ELR (cell line): ENCODE results near the gene ATP8A1.

Source experiments
- DNase-seq: peaks from one replicate; pipeline ENCODE4 v3.0.0-alpha.2; 2015; ENCODE audit warnings: low read depth

Gene ATP8A1

GRCh38 chr4:42364266-42365053 is 292.4 kb downstream of the ATP8A1 start:
- DNase-seq: no peak

GRCh38 chr4:42363614-42364013 is 293.3 kb downstream of the ATP8A1 start:
- no peak for DNase-seq

- DNase-seq: no peak
These were observed 294.3 kb downstream of the ATP8A1 start for GRCh38 chr4:42362591-42362990.

GRCh38 chr4:42361456-42361855 is 295.4 kb downstream of the ATP8A1 start:
- DNase-seq: no peak

GRCh38 chr4:42360256-42360669 is 296.6 kb downstream of the ATP8A1 start:
- no peak for DNase-seq

- DNase-seq: no peak
These were observed 297.2 kb downstream of the ATP8A1 start for GRCh38 chr4:42359711-42360110.
